Measurements from ENCODE around the gene CCDC154.
"Not testable (repeated sequence)": the region's sequence is repeated elsewhere in the genome, so short reads cannot be mapped to it uniquely, and the experiment has no call there.

The CCDC154 gene

GRCh38 chr16:1474082-1474795 lies 29.9 kb upstream of the CCDC154 start:
- DNase-seq: no peak

DNA sequence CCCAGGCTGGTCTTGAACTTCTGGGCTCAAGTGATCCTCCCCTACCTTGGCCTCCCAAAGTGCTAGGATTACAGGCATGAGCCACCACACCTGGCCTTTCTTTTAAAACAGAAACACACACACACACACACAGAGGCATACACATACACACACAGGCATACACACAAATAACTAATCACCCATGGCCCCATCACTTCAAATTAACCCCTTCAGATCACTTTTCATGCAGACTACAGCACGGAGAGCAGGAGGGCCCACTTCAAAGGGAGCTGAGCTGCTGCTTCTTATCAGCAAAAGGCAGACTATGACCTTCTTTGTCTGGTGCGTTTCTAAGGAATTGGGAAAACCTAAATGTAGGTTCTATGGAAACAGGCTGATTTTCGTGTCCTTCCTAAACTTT lies 28.6 kb upstream of the CCDC154 start:
- no peak for DNase-seq

DNA sequence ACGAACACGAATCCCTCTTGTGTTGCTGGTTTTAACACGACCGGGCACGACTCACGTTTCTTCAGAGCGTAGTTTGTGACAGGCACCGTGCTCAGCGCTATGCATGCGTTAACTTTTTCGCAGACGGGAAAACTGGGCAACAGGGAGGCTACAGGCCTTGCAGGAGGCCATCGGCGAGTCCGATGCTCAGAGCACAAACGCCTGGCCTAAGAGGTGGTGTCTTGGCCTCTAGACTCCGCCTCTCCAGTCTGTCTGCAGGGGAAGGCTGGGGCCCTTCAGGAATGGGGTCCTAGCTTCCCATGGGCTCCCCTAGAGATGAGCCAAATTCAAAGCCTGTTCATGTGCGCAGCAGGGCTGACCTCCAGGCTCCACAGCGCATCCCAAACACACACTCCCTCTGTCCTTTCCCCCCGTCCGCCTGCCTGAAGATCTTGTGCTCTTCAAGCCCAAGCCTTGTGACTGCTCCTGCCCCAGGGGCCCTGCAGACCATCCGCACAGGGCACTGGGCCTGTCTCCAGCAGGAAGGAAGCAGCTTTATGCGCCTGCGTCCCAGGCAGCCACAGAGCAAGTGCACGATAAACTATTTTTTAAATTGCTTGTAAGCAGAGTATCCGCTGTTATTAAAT lies 27.3 kb upstream of the CCDC154 start:
- DNase-seq: no peak

DNA sequence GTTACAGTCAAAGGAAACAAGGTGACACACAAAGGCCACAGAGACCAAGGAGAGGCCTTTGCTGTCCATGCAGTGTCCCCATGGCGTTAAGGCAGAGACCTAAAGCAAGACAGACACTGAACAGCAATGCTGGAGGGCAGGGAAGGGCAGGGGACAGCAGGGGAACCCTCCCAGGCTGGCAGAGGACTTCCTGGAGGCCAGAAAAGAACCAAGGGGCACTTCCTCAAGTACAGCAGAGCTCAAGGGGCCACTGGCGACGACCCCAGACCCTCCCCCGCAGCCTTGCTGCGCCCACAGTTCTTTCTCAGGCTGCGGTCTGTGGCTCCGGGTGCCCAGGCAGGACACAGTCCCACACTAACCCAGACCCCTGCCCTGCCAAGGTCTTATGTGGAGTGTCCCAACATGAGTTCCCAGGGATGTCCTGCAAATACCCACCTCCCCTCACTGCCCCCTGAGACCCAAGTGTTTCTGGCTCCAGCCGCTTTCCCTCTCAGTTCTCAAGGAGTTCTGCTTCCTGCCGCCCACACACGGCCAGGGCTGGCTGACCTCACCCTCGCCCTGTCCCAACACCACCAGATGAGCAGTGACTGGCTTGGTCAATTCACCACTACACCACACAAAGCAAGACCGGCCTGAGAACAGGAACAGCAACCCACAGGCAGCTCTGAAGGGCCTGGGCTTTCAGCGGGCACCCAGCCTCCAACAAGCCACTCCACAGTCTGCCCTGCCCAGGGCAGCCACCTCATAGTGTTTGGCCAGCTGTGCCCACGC lies 26.3 kb upstream of the CCDC154 start:
- no peak for DNase-seq

DNA sequence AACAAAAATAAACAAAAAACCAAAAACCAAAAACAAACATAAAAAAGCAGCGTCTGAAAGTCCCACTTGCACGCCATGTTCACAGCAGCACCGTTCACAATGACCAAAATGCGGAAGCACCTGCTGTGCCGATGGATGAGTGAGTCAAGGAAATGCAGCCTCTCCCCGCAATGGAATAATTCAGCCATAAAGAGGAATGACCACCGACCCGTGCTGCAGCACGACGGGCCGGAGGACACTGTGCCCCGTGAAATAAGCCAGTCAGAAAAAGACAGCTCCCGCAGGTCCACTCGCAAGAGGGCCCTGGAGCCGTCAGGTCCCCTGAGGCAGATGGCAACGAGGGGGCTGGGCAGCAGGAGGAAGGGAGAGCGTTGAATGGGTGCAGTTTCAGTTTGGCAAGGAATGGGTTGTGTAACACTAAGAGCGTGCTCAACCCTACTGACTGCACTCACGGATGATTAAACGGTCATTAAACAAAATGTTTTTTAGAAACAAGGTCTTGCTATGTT lies 25.4 kb upstream of the CCDC154 start:
- no peak for DNase-seq

DNA sequence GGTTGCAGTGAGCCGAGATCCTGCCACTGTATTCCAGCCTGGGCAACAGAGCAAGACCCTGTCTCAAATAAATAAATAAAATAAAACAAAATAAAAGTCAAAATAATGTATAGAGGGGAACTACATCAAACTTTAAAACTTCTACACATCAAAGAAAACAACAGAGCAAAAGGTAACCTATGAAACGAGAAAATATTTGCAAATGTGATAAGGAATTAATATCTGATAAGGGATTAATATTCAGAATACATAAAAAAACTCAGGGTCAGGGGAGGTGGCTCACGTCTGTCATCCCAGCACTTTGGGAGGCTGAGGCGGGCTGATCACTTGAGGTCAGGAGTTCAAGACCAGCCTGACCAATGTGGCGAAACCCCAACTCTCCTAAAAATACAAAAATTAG lies 24.8 kb upstream of the CCDC154 start:
- not testable (repeated sequence) for DNase-seq

GRCh38 chr16:1468426-1468810 lies 24.1 kb upstream of the CCDC154 start:
- no peak for DNase-seq

GRCh38 chr16:1466968-1467521 lies 22.7 kb upstream of the CCDC154 start:
- no peak for DNase-seq

DNA sequence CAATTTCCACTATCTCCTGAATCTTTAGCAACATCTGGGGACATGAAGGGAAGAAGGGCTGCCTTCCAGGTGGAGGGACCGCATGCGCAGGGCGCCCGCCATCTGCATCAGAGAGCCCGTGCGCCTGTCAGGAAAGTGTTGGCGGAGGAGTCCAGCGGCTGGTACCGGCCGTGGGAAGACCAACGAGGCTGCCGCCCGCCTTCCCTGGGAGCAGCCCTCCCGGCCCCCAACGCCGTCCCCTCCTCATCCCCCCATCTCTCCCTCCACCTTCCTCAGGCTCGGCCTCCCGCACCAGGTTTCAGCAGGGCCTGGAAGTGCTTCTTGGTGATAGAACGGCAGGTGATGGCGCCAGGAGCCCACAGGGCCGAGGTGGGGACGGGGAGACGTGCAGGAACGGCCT lies 21.7 kb upstream of the CCDC154 start:
- no peak for DNase-seq

GRCh38 chr16:1465567-1465915 lies 21.2 kb upstream of the CCDC154 start:
- DNase-seq: no peak

DNA sequence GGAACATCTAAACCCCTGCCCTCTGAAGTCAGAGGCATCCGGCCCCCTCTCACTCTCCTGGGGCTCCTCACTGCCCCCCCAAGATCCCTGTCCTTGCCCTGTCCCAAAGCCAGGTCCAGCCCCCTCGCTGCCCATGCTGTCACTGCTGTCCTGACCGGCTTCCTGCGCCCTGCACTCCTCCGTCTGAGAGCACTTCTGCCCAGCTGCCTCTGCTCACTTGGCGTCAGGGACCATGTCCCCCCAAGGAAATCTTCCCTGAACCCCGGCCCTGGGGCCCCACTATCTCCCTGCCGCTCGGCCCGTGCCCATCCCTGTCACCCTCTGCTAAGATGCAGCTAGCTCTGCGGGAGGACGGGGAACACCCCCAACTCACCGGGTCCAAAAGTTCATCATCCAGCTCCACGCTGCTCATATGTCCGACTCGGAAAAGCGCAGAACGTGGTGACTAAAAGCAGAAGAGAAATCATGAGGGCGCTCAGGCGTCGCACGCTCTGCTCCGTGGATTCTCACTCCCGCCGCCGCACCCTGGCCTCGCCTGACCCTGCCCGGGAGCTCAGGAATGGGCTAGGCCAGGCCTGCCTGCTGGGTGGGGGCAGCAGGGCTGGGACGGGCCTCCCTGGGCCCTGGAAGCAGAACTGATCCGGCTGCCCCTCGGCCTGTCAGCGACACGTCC lies 20.7 kb upstream of the CCDC154 start:
- no peak for DNase-seq

- no peak for DNase-seq
Observed at GRCh38 chr16:1464196-1464893, 20.0 kb upstream of the CCDC154 start.

GRCh38 chr16:1461146-1461545 lies 16.8 kb upstream of the CCDC154 start:
- DNase-seq: no peak

GRCh38 chr16:1460602-1461138 lies 16.3 kb upstream of the CCDC154 start:
- no peak for DNase-seq

DNA sequence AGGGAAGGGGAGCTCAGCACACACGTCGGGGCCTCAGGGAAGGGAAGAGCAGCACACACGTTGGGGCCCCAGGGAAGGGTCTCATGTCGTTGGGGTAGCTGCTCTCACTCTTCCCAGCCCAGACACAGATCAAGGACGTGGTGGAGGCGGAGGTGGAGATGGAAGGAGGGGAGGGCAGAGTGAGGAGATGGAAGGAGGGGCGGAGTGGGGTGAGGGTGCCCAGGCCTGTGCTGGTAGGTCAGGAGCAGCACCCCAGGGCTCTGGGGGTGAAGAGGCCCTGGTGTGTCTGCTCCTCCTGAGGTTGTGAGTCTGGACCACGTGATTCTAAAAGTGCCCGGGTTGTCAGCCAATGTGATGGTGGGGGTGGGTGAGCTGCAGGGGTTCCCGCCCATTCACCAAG lies 15.6 kb upstream of the CCDC154 start:
- no peak for DNase-seq

- no peak for DNase-seq
Observed at GRCh38 chr16:1458977-1459341, 14.6 kb upstream of the CCDC154 start.

DNA sequence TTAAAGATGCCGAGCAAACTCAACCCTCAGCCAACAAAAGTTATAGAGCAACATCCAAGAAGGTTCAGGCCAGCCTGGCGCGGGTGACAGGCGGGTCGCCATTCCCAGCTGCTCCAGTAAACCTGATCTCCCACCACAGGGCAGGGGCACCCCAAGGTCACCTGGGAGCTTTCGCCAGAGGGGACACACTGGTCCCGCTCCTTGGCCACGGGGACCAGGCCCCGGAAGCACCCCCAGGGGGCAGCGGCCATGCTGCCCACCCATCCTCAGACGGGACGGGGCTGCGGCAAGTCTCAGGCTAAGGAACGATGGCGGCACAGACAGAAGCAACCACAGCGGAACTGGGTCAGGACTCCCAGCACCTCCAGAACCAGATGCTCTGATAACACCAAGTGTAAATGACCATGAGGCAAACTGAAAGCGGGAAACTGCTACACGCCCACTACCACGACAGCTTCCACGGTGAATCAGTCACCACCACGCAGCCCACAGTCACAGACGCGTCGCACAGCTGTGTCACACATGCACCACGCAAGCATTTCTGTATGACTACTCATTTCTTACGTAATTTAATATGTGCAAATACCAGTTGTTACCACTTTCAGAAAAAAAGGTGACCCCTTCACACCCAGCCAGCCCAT lies 14.1 kb upstream of the CCDC154 start:
- no peak for DNase-seq

DNA sequence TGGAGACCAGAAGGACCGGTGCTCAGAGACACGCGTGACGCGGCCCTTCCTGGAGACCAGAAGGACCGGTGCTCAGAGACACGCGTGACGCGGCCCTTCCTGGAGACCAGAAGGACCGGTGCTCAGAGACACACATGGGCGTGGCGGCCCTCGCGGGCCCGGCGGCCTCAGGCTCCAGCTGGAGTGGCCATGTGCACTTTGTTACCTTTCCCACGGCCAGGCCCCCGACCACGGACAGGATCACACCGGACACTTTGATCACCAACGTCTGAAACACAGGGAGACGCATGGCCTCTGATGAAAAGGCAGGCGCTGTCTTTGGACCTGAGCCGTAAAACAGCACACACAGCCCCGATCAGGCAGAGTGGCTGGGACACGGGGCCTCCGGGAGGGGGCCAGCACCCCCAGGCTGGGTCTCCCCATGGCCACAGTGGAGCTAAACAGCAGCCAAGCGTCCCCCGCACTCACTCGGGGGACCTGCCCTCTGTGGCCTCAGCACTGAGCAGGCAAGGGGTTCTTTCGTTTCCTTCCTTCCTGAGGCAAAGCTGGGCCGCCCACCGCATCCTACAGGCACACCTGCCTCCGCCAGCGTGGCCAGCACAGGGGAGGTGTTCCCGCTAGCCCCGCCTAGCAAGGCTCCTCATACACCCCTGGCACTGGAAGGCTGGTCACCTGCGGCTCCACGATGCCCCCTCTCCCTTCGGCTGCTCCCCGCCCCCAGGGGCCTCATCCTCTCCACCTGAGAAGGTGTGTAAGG lies 13.3 kb upstream of the CCDC154 start:
- no peak for DNase-seq

DNA sequence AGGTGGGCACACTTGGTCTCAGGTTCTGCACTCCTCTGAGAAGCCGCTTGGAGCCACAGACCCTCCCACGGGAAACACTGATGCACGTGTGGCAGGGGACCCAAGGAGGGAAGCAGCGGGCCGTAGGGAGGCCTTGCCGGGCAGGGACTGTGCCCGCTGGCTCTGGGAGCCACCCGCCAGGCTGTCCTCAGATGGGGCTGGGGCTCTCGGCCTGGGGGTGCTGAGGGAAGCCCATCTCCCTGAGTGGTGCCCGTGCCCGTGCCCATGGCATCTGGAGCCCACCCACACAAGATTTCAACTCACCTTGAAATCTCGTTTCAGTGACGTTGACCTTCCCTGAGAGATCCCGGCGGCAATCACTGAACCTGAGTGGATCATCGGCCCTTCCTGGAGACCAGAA lies 12.6 kb upstream of the CCDC154 start:
- no peak for DNase-seq

- DNase-seq: no peak
Observed at GRCh38 chr16:1455190-1456171, 11.1 kb upstream of the CCDC154 start.

Measured in SW 1271 (cell line).